NCI-H82 (cell line): ENCODE measurements around the gene CD200R1L.
A peak's percentile ranks its signal among the peaks of the same experiment; 100 is the strongest.

ENCODE experiments used
- DNase-seq: peaks from one replicate; lab custom pipeline; 2025; lab: John Stamatoyannopoulos, UW

The CD200R1L gene

DNA sequence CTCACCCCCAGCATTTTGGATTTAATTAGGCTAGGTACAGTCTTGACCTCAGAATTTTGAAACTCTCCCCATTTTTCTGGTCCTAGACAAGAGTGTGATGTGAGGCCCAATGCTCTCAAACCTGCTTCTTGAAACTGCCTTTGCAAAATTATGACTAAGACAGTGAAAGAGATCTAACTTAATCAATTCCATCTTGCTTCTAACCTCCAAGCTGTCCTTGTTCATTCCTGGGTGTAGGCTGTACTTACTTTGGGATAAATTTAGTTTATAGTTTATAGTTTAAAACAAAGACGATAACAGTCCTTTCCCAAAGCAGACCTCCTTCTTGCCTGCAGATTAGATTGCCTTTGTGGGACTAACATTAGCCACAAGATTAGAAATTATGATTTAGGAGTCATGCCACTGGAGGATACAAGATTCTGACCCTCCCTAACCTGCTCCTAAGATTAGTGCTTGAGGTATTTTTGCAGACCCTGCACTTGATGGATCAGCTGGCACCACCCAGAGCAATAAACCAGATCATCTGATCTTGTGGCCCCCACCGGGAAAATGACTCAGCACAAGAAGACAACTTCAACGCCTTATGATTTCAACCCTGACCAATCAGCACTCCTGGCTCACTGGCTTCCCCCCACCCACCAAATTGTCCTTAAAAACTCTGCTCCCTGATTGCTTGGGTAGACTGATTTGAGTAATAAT lies 59.6 kb downstream of the CD200R1L start:
- no peak for DNase-seq

DNA sequence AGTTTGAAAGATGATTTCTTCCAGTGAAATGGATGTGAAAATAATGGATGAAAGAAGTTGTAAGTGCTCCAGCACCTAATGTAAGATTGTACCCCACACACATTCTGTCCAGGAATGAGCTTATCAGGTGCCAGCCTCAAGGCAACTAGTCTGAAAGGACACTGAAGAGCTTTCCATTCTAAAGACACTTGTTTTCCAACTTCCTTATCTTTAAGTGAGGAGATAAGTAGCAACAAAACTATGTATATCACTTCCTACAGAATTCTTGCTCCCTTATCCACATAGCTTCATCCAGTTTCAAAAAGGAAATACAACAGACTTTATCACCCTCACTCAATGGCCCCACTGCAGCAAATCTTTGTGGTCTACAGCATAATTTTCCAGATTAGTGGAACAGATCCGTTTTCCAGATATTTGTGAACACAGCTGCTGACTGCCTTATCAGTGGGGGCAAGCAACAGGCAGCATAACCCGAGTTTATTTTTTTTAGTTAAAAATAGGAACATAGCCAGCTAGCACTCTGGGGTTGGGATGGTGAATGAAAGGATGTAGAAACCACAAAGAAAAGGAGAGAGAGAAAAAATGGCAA lies 60.6 kb downstream of the CD200R1L start:
- no peak for DNase-seq

DNA sequence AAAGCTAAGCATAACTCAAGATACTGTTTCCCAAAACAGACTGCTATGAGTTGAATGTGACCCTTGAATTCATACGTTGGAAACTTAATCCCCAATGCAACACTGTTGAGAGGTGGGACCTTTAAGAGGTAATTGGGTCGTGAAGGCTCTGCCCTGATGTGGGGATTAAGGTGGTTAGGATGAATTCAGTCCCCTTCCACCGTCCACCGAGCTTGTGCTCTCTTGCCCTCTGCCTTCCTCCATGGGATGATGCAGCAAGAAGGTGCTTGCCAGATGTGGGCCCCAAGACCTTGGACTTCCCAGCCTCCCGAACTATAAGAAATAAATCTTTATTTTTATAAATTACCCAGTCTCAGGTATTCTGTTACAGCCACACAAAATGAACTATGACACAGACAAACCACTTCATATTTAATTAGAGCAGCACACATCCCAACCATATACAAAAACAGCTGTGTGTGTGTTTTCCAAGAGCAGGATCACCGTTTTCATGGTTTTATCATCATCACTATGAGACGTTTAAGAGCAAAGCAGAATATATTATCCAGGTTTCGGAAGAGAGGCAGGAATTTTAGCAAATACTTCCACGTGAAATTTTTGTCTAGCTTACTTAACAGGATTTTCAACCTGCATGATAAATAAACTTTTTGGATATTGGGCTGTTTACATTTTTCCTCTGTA lies 61.2 kb downstream of the CD200R1L start:
- DNase-seq: no peak

DNA sequence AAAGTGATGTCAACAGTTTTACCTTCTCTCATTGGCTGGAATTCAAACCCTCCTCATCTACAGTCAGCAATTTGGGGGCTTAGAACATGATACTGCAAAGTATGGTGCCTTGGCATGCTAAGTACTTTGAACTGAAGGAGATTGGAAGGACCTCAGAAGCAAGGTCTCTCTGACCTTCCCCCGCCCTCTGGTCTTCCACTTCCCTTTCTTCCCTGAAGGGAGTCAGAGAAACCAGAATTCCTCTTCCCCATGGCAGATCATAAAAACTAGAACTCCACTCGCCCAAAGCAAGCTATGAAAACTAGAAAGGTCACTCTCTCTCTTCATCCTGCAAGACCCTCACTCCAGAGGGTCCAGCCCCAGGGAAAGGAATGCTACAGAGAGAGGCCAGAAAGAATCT lies 64.2 kb downstream of the CD200R1L start:
- DNase-seq: no peak

DNA sequence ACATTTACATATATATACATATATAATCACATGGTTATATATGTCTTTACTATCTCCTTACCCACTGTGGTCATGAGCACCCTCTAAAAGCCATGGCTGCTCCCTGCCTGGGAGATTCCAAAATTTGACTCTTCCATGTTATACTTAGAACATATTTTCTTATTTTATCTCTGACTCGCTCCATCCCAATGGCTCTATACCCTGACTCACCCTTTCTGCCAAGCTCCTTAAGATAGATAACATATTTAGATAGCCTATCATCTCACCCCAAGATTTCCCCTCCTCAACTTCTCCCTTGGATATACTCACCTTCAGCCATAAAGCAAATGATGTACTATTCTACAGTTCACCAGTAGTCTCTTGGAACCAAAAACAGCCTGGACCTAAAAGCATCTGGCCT lies 65.1 kb downstream of the CD200R1L start:
- no peak for DNase-seq

DNA sequence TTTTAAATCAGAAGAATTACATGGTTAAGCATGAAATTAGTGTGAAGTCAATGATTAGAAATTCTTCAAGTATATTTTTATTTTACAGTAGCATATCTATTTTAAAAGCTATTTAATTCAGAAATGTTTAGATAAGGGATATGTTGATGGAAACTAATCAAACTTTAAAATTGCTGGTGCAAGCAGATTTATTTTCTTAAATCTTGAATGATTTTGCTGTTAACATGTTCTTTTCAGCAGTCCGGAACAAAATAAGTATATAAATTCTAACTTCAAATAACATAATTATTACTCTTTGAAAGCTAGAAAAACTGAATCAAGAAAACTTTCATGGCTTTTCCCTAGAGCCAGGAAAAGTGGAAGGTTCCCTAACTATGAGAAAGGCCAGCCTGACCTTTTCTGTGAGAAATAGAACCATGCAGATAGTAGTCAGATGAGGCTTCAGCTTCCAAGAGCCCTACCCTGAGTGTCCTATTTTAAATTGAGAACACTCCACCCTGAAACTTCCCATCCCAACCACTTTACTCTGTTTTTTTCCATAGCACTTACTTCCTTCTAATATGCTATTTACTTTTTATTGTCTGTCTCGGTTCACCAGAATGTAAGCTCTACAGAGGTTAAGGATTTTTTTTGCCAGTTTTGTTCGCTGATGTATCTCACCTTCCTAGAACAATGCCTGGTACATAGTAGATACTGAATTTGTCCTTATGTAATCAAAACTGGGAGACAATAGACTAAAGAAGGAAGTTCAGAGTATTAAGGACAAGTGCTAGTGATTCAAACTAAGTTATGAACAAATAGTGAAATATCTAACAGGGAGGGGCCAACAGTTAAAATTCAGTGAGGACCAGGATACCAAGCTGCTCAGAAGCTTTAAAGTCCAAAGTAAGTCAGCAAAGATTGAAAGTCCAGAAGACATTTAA lies 66.8 kb downstream of the CD200R1L start:
- DNase-seq: no peak

DNA sequence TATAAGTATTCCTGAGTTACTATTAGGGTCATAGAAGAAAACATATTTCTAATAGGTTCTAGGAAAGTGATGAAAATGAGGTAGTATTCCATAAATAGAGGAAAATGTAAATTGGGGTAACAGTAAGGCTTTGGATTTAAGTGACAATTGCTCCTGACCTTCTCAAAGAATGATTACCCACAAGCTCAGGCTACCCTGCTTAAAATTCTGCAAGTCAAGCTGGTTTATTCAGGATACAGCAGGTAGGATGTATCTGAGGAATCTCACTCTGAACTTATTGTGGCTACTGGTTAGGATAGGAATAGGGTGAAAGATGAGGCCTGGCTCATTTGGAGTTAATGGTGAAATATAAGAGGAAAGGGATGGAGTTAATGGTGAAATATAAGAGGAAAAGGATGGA lies 67.7 kb downstream of the CD200R1L start:
- no peak for DNase-seq

DNA sequence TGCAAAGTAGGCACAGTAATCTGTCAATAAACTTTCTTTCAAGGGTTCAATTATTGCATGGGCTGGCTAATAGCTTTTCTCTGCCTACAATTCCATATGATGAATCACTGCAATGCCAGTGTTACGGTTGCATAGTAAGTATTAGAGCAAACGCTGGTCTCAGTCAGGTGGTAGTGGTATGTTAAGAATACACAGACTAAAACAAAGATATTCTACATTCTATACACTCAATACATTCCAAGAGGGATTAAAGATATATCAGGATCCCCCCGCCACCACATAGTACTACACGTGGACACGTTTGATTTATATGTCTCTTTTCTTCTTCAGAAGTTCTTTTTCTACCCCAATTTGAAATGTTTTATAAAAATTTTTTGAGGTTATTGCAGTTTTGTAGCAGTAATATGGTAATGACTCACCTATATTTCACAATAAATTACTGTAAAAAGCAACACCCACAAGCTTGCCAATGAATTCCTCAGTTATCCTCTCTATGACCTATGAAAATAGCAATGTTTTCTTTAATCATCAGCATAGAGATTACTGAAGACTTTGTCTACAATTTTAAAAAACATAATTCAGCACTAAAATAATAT lies 68.2 kb downstream of the CD200R1L start:
- DNase-seq: no peak

DNA sequence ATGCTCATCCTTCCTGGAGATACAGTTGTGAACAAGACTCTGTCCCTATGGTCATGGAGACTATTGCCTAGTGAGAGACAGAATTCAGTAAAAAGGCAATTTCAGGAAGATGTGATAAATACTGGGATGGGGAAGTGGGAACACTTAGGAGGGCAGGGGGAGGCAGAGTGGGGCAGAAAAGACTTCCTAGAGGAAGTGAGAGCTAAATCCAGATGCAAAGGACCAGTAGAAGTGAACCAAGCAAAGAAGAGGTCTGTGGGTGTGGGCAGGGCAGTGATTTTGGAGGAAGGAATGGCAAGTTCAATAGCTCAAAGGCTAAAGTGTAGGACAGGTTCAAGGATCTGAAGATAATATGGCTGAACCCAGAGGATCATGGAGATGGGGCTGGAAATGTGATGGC lies 68.9 kb downstream of the CD200R1L start:
- DNase-seq: no peak

DNA sequence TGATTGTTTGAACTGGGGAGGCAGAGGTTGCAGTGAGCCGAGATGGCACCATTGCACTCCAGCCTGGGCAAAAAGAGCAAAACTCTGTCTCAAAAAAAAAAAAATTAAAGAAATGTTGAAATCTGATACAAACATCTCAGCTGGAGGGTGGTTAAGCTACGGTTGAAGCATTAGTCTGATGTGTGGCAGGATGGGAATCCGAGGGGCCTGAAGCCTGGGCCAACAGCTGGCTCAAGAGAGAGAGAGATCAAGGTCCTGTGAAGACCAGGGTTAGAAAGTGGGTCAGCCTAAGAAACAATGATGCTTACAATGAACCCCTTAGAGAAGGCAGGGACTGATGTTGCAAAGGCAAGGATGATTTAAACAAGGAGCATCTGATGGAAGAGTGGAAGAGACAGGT lies 69.8 kb downstream of the CD200R1L start:
- DNase-seq: no peak

DNA sequence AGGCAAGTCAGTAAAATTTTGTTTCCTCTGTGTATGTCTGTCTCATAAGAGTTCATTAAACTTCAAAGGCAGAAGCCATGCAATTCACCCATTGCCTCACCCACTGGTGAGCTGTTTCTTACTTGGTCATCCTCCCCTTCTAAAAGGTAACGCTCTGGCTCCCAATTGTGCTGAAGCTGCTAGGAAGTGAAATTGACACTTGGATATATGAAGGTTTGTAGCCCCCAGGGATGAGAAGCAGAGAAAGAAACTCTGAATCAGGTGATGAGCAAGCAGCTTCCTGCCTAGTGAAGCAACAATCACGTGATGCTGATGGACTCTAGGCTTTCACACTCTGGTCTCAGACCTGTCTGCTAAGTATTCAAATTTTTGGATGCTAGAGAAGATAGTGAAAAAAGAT lies 70.7 kb downstream of the CD200R1L start:
- DNase-seq: no peak

DNA sequence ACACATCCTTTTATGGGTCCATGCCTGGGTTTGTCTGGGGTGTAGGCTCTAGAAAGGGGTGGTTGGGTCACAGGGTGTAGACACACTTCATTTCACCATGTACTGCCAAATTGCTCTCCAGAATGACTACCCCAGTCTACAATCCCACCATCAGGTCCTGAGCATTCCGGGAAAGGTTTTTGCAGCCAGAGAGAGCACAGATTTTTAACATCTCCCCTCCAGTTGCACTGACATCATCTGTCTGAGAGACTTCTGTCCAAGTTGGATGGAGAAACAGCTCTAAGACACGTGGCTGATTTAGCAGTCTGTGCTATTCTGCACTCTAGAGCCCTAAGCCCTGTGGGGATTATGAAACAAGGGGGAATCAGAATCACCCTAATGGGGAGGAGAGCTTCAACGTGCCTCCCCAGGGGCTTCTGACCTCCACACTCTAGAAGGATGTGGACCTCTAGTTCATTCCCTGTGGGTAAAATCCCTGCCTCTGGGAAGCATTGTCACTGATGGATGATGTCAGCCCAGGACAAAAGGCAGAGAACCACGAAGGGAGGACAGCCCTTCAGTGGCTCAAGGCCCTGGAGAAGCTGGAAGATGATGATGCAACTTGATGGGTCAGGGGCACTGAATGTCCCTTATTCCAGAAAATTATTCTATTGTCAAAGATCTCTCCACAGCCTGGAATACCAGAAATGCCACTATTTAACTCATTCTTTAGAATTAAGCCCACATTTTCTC lies 71.5 kb downstream of the CD200R1L start:
- peak; percentile 10 for DNase-seq

DNA sequence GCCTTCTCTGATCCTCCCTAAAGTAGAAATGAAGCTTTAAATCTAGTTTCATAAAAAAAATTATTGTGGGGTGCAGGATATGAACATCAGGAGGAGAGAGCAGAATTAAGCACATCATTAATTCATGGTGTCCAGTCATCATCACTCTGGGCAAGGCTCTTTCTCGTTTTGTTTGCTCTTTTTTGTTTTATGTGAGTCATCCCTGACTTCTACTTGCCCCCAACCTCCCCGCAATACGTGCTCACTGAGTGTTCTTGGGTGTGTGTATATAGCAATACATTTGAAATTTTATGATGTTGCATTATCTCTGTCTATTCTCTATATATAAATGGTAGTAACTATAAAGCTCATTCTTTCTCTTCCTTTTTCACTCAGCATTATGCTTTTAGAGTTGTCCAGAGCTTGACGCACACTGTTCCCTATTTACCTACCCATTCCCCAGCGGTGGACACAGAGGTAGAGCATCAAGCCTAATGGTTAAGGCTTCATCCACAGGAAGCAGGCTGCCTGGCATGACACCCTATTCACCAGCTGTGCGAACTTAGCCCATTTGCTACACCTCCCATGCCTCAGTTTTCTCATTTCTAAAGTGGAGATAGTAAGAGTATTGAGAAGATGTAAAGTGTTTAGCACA lies 72.3 kb downstream of the CD200R1L start:
- DNase-seq: no peak

DNA sequence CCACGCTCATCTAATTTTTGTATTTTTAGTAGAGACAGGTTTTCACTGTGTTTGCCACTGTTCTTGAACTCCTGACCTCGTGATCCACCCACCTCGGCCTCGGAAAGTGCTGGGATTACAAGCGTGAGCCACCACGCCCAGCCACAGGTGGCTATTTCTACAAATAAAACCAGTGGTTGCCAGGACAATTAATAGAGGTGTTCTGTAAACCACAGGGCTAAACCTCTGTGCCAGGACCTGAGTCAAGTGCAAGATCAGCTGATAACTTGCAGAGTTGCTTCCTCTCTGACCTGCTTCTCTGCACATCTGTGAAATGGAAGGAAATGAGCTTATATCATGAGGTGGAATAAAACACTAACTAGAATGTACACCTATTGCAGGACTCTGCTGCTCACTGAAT lies 72.8 kb downstream of the CD200R1L start:
- DNase-seq: no peak

DNA sequence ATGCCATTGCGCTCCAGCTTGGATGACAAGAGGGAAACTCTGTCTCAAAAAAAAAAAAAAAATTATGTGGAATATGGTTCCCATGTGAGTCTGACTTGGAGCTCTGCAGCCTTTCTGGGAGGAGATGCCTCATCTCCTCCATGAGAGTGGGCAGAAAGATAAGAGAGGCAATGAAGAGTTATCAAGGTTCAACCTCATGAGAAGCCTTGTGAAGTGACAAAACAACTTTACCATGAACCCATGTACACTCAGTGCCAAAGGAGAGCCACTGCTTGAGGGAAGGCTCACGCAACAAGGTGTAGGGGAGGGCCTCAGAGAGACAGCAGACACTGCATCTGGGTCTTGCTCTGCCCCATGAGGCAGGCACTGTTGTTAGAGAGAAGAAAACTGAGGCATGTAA lies 75.7 kb downstream of the CD200R1L start:
- no peak for DNase-seq

DNA sequence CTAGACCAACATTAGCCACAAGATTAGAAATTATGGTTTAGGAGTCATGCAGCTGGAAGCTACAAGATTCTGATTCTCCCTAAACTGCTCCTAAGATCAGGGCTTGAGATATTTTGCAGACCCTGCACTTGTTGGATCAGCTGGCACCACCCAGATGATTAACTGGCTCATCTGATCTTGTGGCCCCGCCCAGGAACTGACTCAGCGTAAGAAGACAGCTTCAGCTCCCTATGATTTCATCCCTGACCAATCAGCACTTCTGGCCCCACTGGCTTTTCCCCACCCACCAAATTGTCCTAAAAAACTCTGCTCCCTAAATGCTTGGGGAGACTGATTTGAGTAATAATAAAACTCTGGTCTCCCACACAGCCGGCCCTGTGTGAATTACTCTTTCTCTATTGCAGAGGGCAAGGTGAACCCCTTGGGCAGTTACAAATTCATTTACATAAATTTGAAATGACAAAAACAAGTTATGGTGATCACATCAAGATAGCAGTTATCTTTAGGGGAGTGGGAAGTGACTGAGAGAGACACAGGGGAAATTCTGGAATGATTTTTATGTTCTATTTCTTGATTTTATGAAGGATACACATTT lies 76.5 kb downstream of the CD200R1L start:
- peak; percentile 12 for DNase-seq

DNA sequence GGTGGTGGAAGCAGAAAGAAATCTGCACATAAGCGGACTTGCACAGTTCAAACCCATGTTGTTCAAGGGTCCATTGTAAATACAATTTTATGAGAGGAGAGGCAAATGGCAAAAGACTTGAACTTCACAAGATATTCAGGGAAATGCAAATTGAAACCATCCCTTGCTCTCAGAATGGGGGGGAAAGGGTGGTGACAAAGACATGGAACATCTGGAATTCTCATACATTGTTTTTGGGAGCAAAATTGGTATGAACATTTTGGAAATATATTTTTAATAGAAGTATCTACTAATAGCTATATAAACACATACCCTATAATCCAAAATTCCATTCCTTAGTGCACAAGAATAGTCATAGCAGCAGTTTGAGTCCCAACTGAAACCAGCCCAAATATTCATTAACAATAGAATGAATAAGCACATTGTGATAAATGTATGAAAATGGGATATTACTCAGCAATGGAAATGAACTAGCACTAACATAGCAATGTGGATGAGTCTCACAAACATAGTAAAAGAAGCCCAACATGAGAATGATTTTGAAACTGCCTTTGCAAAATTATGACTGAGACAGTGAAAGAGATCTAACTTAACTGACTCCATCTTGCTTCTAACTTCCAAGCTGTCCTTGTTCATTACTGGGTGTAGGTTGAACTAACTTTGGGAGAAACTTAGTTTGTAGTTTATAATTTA lies 77.2 kb downstream of the CD200R1L start:
- DNase-seq: no peak

DNA sequence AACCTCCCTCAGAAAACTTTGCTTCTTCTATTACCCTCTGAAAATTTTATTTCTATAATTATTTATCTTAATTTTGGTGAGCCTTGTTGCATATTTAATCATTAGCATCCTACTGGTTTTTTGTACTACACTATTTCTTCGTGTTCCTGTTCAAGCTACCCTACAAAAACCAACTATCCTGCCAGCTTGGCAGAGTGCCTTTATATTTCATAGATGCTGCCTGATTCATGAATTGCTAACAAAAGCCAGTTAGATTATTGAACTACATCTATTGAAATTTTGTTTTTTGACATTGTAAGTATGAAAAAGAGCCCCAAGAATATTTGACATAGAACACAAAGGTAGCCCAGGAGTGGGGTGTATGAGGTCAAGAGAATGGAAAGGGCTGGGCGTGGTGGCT lies 78.9 kb downstream of the CD200R1L start:
- no peak for DNase-seq

DNA sequence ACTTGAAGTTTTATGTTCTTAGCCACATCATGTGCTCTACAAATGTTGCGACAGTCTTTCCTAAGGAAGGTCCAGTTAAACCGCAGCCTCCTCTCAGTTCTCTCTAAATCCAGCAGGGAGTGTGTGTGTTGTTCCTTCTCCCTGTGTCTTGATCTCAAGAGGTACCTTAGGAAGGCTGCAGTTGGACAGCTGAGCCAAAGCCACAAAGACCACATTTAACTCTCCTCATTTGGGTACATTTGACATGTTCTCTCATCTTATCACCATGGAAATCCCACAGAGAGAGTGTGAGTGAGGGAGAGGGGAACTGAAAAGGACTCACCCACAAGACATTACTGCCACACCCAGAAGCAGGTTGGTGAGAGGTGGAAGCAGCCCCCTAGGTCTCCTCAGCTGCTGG lies 79.5 kb downstream of the CD200R1L start:
- no peak for DNase-seq
